HuH-7.5 (cell line): ENCODE data around the gene PNMA6E.

ENCODE experiments used
- DNase-seq: peaks from one replicate; pipeline ENCODE4 v3.0.0; 2011; ENCODE audit warnings: low spot score

Gene PNMA6E

GRCh38 chrX:153401133-153401764 lies at the start of gene PNMA6E:
Gene PNMA6E, minus strand, starts transcription at chrX:153401350. Its CDS starts 2,501 bp downstream, at chrX:153398849.
- no peak for DNase-seq

- no peak for DNase-seq
Measured at GRCh38 chrX:153450949-153451277, 49.8 kb upstream of the PNMA6E start.

GRCh38 chrX:153450114-153450948 lies 49.2 kb upstream of the PNMA6E start:
- DNase-seq = no peak

GRCh38 chrX:153449368-153450113 lies 48.4 kb upstream of the PNMA6E start:
- DNase-seq = no peak

- DNase-seq = no peak
Measured at GRCh38 chrX:153448556-153449367, 47.6 kb upstream of the PNMA6E start.

- DNase-seq = no peak
Measured at GRCh38 chrX:153447581-153447960, 46.4 kb upstream of the PNMA6E start.

GRCh38 chrX:153446950-153447580 lies 45.9 kb upstream of the PNMA6E start:
- DNase-seq = no peak

- DNase-seq = no peak
Measured at GRCh38 chrX:153446636-153446936, 45.4 kb upstream of the PNMA6E start.

- DNase-seq = no peak
Measured at GRCh38 chrX:153445856-153446635, 44.9 kb upstream of the PNMA6E start, which contains the start of gene TREX2. Gene TREX2, minus strand, starts transcription at chrX:153446056. Its CDS starts 626 bp downstream, at chrX:153445430.

GRCh38 chrX:153445106-153445855 lies 44.1 kb upstream of the PNMA6E start:
- no peak for DNase-seq

GRCh38 chrX:153444333-153445011 lies 43.3 kb upstream of the PNMA6E start:
- DNase-seq = no peak

- DNase-seq = peak; percentile 18
Measured at GRCh38 chrX:153443476-153444332, 42.6 kb upstream of the PNMA6E start.

GRCh38 chrX:153442463-153442862 lies 41.3 kb upstream of the PNMA6E start:
- DNase-seq = no peak

GRCh38 chrX:153441981-153442380 lies 40.8 kb upstream of the PNMA6E start:
- DNase-seq = no peak

GRCh38 chrX:153441296-153441695 lies 40.1 kb upstream of the PNMA6E start:
- no peak for DNase-seq

- no peak for DNase-seq
Measured at GRCh38 chrX:153440556-153441135, 39.5 kb upstream of the PNMA6E start.

GRCh38 chrX:153439977-153440376 lies 38.8 kb upstream of the PNMA6E start:
- DNase-seq = no peak

- DNase-seq = no peak
Measured at GRCh38 chrX:153438532-153438931, 37.4 kb upstream of the PNMA6E start.
